ENCODE measurements around the gene PARD3B.

- TF ChIP-seq CTCF (IDR thresholded peaks at IDR 0.05): no peak
- no peak for TF ChIP-seq POLR2A (IDR thresholded peaks at IDR 0.05)
These were observed 546.1 kb downstream of the PARD3B start for GRCh38 chr2:205091411-205091810.

Data from sigmoid colon (tissue), 3 donors.